B cell (primary cell): ENCODE data around the gene CMPK2. TPM values are rescaled to one million over a fixed set of nuclear protein-coding genes. Genes with fewer than 3 reads are reported as not detected.

ENCODE experiments used
- ATAC-seq: fragments of 200-7000 bp; cut with Tn5 transposase; one replicate; pipeline ENCODE4 v1.10.0; 2021; ENCODE audit warnings: low read depth, mild to moderate bottlenecking, moderate number of reproducible peaks, moderate library complexity
- CTCF ChIA-PET: fragments of 350-600 bp; sonication (Branson Sonifier 250); formaldehyde crosslinking; loops from one replicate; lab custom pipeline; 2021; ENCODE audit warnings: antibody characterized with exemption, inconsistent platforms; lab: Charles Lee
- POLR2A ChIA-PET: fragments of 350-600 bp; sonication (Branson Sonifier 250); formaldehyde crosslinking; loops from one replicate; lab custom pipeline; 2021; ENCODE audit warnings: antibody characterized with exemption; lab: Charles Lee
- DNase-seq: peaks from one replicate; pipeline ENCODE4 v3.0.0; 2013
- H2AFZ ChIP-seq: 2 replicates; pipeline ENCODE4 v1.6.1; 2012; ENCODE audit warnings: mild to moderate bottlenecking, low read depth, low read length; ENCODE audit not compliant: insufficient read depth, poor library complexity, severe bottlenecking
- H3K27ac ChIP-seq, 2 donors: 1 replicate in 1 of 2; 2 replicates in 1 of 2; pipeline ENCODE4 v1.5.1; 2012 to 2013; ENCODE audit warnings: low read length in 2 of 2, mild to moderate bottlenecking in 2 of 2, moderate library complexity in 1 of 2
- H3K27me3 ChIP-seq, 4 experiments: fragments of 200-600 bp in 1 of 4; sonication (generic) in 1 of 4; replicated peaks in 1 of 4; 1 replicate in 2 of 4; 2 replicates in 2 of 4; pipeline versions ENCODE4 v1.6.1 to v1.7.0; 2013 to 2016; ENCODE audit warnings: low read length in 3 of 4, mild to moderate bottlenecking in 2 of 4, mixed read lengths in 1 of 4, moderate library complexity in 1 of 4; ENCODE audit not compliant: insufficient read depth in 4 of 4, control insufficient read depth in 3 of 4; ENCODE audit errors: control extremely low read depth in 1 of 4
- H3K36me3 ChIP-seq, 2 experiments: replicated peaks in 1 of 2; 1 replicate in 1 of 2; 2 replicates in 1 of 2; pipeline versions ENCODE4 v1.6.1 to v1.7.1; 2013; ENCODE audit warnings: low read length in 1 of 2; ENCODE audit not compliant: insufficient read depth in 2 of 2, control insufficient read depth in 1 of 2; ENCODE audit errors: control extremely low read depth in 1 of 2, extremely low read depth in 1 of 2
- H3K4me1 ChIP-seq, 2 donors: fragments of 200-600 bp in 1 of 2; sonication (generic) in 1 of 2; 1 replicate in 1 of 2; 2 replicates in 1 of 2; pipeline versions ENCODE4 v1.5.1 to v1.6.1; 2013 to 2017; ENCODE audit warnings: low read length in 2 of 2; ENCODE audit not compliant: control insufficient read depth in 2 of 2, insufficient read depth in 2 of 2
- H3K4me2 ChIP-seq: replicated peaks from 2 replicates; pipeline ENCODE3; 2012; ENCODE audit warnings: mild to moderate bottlenecking, low read depth, low read length; ENCODE audit not compliant: poor library complexity, severe bottlenecking
- H3K4me3 ChIP-seq, 5 experiments: fragments of 200-600 bp in 1 of 5; sonication (generic) in 1 of 5; 1 replicate in 3 of 5; 2 replicates in 2 of 5; pipeline versions ENCODE4 v1.5.1 to v1.7.0; 2011 to 2016; ENCODE audit warnings: low read length in 4 of 5, mild to moderate bottlenecking in 4 of 5, low read depth in 2 of 5, control low read depth in 1 of 5, moderate library complexity in 1 of 5; ENCODE audit not compliant: insufficient read depth in 1 of 5; ENCODE audit errors: control extremely low read depth in 1 of 5, extremely low read depth in 1 of 5
- H3K79me2 ChIP-seq: fragments of 200-600 bp; sonication (generic); one replicate; pipeline ENCODE4 v1.6.0; 2016; ENCODE audit warnings: low read length; ENCODE audit not compliant: control insufficient read depth, insufficient read depth
- H3K9ac ChIP-seq: fragments of 200-600 bp; sonication (generic); 2 replicates; pipeline ENCODE4 v1.6.1; 2017; ENCODE audit warnings: mild to moderate bottlenecking, low read length, moderate library complexity
- H3K9me3 ChIP-seq, 3 donors: one replicate each; pipeline versions ENCODE4 v1.6.1 to v1.7.1; 2013; ENCODE audit warnings: low read length in 2 of 3; ENCODE audit not compliant: control insufficient read depth in 2 of 3, insufficient read depth in 1 of 3; ENCODE audit errors: control extremely low read depth in 1 of 3
- H4K20me1 ChIP-seq: 2 replicates; pipeline ENCODE4 v1.6.0; 2012; ENCODE audit warnings: mild to moderate bottlenecking, low read length; ENCODE audit not compliant: insufficient read depth, control insufficient read depth, poor library complexity, severe bottlenecking
- H3K27ac Mint-ChIP-seq: one replicate; pipeline ENCODE4 v1.8.0; 2021; ENCODE audit warnings: mixed read lengths
- H3K27me3 Mint-ChIP-seq: one replicate; pipeline ENCODE4 v1.8.0; 2021; ENCODE audit warnings: mixed read lengths
- H3K4me1 Mint-ChIP-seq: one replicate; pipeline ENCODE4 v1.8.0; 2021; ENCODE audit warnings: mixed read lengths
- H3K4me3 Mint-ChIP-seq: one replicate; pipeline ENCODE4 v1.8.0; 2021; ENCODE audit warnings: mixed read lengths
- H3K9me3 Mint-ChIP-seq: one replicate; pipeline ENCODE4 v1.8.0; 2022; ENCODE audit warnings: mixed read lengths; ENCODE audit not compliant: insufficient read depth
- EZH2 ChIP-seq: IDR thresholded peaks from 2 replicates; pipeline ENCODE4 v1.6.1; 2012; ENCODE audit warnings: borderline replicate concordance, low read depth, mild to moderate bottlenecking, moderate library complexity, low read length; ENCODE audit not compliant: insufficient read depth, poor library complexity, severe bottlenecking
- WGBS: methylation state at CpG from one replicate; pipeline ENCODE4 v1.1.5; 2013; ENCODE audit warnings: missing lambda C conversion rate; ENCODE audit not compliant: insufficient coverage; 5-methylcytosine and 5-hydroxymethylcytosine counted together
- intact Hi-C: fragments of 100-400 bp; cut with micrococcal nuclease; formaldehyde crosslinking; loops from one replicate; pipeline ENCODE4 v1.10.0; 2022
- polyA plus RNA-seq: library from polyadenylated mRNA; depleted of rRNA; stranded (reverse); fragments of >200 nt; gene quantifications from 2 replicates; pipeline ENCODE4 v1.2.3, GENCODE V29; 2012
- total RNA-seq, 2 donors: library from RNA; stranded (reverse); fragments of 120-200 nt in 1 of 2; gene quantifications; 1 replicate in 1 of 2; 2 replicates in 1 of 2; pipeline versions ENCODE4 v1.2.3 to v1.2.4, GENCODE V29; 2013 to 2022
- TF ChIP-seq, protein P1 (sequence below): fragments of 200-600 bp; IDR thresholded peaks from one replicate; pipeline ENCODE4 v1.8.0; 2022; ENCODE audit warnings: antibody characterized with exemption, mild to moderate bottlenecking

The CMPK2 gene
- total and polyA plus RNA-seq, 2 donors (not counting 1 experiment from before 2014, with no cell fraction given) = 1.2 to 2.9 TPM

DNA sequence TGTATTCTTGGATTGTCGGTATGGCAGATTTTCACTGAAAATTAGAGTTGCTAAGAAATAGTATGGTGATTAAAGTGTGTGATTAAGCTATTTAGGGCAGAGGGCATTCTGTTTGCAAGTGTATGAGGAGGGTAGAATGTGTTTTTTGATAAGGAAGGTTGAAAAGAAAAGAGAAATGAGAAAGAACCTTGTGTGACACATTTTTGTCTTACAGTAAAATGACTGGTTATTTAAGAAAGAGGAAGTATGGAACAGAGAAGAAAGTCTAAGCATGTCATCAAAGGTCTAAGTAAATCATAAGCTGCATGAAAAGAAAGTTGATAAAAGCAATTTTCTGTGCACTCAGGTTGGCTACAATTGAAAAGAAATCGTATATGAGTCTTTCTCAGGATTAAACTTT, 6.7 kb upstream of the CMPK2 start:
- Histone ChIP-seq H3K9ac (no peak overlapping the region), H3K36me3 (no peaks in the 10 kb centered on the region), H4K20me1 (no peaks in the 10 kb centered on the region), H2AFZ (peak overlapping the region; percentile 41), H3K79me2 (no peaks in the 10 kb centered on the region), H3K9me3 (no peaks in the 10 kb centered on the region), H3K4me1 (peaks cover 5 to 12% of the 10 kb centered on the region in 2 donors), H3K4me2 (no peak overlapping the region), H3K27me3 (no peaks in the 10 kb centered on the region), H3K27ac (no peak overlapping the region), H3K4me3 (no peak overlapping the region)
- ChIA-PET CTCF (interaction anchor here (1.0 kb wide), 1 partner anchor 172 kb away, joined by 4 read pairs; no protein-coding TSS in a partner anchor), POLR2A (no interaction called here)
- Mint-ChIP-seq H3K4me3 (peak overlapping the region; percentile 3), H3K9me3 (no peaks in the 10 kb centered on the region), H3K27me3 (no peaks in the 10 kb centered on the region), H3K27ac (peak overlapping the region; percentile 7), H3K4me1 (peaks cover 22% of the 10 kb centered on the region)
- WGBS = 86% methylated on average over 1 of the region's 2 CpGs
- intact Hi-C loops = no loop called here
- peak; percentile 18 for DNase-seq
- no peak for ATAC-seq
- TF ChIP-seq, protein P1, sequence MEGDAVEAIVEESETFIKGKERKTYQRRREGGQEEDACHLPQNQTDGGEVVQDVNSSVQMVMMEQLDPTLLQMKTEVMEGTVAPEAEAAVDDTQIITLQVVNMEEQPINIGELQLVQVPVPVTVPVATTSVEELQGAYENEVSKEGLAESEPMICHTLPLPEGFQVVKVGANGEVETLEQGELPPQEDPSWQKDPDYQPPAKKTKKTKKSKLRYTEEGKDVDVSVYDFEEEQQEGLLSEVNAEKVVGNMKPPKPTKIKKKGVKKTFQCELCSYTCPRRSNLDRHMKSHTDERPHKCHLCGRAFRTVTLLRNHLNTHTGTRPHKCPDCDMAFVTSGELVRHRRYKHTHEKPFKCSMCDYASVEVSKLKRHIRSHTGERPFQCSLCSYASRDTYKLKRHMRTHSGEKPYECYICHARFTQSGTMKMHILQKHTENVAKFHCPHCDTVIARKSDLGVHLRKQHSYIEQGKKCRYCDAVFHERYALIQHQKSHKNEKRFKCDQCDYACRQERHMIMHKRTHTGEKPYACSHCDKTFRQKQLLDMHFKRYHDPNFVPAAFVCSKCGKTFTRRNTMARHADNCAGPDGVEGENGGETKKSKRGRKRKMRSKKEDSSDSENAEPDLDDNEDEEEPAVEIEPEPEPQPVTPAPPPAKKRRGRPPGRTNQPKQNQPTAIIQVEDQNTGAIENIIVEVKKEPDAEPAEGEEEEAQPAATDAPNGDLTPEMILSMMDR = no peak
- TF ChIP-seq EZH2 = no peak

DNA sequence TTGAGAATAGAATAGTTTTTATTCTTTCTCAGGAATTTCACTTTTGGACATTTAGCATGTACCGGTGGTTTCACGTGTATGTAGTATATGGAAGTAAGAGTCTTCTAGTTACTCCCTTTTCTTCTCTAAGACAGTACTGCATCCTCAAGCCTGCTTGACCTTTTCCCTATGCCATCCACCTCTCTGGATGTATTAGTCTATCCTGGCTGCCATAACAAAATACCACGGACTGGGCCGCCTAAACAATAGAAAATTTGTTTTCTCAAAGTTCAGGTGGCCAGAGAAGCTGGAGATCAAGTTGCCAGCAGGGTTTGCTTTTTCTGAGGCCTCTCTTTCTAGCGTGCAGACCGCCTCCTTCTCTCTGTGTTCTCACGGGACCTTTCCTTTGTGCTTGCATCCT, 1.3 kb upstream of the CMPK2 start:
- TF ChIP-seq, protein P1 = no peak
- TF ChIP-seq EZH2 = no peak
- ChIA-PET POLR2A (no interaction called here), CTCF (interaction anchor here (1.1 to 2.1 kb wide), 4 partner anchors 9 to 177 kb away, joined by 3 to 8 read pairs (median 6); no protein-coding TSS in a partner anchor)
- Histone ChIP-seq H3K79me2 (no peaks in the 10 kb centered on the region), H4K20me1 (no peaks in the 10 kb centered on the region), H3K27me3 (no peaks in the 10 kb centered on the region), H3K4me3 (no peak overlapping the region), H3K36me3 (no peaks in the 10 kb centered on the region), H3K4me2 (no peak overlapping the region), H2AFZ (no peak overlapping the region), H3K27ac (no peak overlapping the region), H3K4me1 (peaks cover 9 to 13% of the 10 kb centered on the region in 2 donors), H3K9me3 (no peaks in the 10 kb centered on the region), H3K9ac (no peak overlapping the region)
- no peaks in the 10 kb centered on the region for H3K27me3 Mint-ChIP-seq
- WGBS = 100% methylated on average over 2 of the region's 7 CpGs
- DNase-seq (no peak), ATAC-seq (no peak)
- peak overlapping the region; percentile 27 for H3K4me3 Mint-ChIP-seq
- H3K9me3 Mint-ChIP-seq = no peaks in the 10 kb centered on the region
- intact Hi-C loops = loop anchor here (1.0 to 5.0 kb wide), 2 partner anchors 10 to 50 kb away; partner anchors contain the start of genes RNF144A and RSAD2
- H3K4me1 Mint-ChIP-seq = peaks cover 13% of the 10 kb centered on the region
- no peak overlapping the region for H3K27ac Mint-ChIP-seq
